ENCODE results near the gene POM121.
"Not testable (repeated sequence)": the region's sequence is repeated elsewhere in the genome, so short reads cannot be mapped to it uniquely, and the experiment has no call there.

The POM121 gene

DNA sequence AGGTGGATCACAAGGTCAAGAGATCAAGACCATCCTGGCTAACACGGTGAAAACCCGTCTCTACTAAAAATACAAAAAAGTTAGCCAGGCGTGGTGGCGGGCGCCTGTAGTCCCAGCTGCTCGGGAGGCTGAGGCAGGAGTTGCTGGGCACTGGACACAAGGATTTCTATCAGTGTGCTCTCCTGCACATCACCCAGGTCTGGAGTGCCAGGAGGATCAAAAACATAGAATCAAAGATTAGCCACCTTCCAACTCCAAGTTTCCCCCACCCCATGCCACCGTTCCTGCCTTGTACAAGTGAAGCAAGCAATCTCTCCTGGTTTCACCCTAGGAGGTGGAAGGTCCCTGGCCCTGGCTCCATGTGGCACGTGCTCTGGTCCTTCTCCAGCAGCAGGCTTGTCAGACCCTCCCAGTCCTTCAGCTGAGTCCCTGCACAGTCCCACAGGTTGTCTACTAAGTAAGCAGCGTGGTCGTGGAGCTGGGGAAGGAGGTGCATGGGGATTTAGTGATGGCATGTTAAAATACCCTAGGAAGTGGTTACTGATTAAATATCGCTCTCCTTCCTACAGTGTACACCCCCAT lies 73.1 kb downstream of the POM121 start:
- DNase-seq, result not testable (repeated sequence)
